Fibroblast of mammary gland (primary cell): Measurements from ENCODE around the gene KIF16B.

Experiments used
- DNase-seq: peaks from one replicate; pipeline ENCODE4 v3.0.0-alpha.2; 2010; ENCODE audit warnings: low read depth
- H3K4me3 ChIP-seq: 2 replicates; pipeline ENCODE4 v1.5.1; 2011; ENCODE audit warnings: low read depth, mild to moderate bottlenecking, low read length, moderate library complexity; ENCODE audit not compliant: control insufficient read depth
- TF ChIP-seq, protein P1 (sequence below): conservative IDR thresholded peaks from 2 replicates; pipeline ENCODE4 v1.5.1; 2011; ENCODE audit warnings: low read depth, low read length, inconsistent platforms; ENCODE audit not compliant: control insufficient read depth, insufficient read depth

Gene KIF16B

DNA sequence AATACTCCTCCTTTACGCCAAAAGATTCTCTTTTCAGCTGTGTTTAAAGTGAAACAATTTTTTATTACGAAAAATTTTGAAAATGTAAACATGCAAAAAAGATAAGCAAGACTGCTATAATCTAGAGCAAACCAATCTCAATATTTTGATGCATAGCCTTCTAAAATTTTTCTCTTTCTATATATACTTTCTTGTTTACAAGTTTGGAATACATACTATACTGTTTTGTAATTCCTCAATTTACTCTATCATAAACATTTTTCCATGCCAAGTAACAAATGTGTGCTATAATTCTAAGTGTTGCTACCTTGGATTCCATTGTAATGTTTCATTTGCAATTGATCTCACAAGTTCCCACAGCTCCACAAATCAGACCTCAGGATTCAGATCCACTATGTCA, 43.1 kb upstream of the KIF16B start:
- no peak for DNase-seq
- H3K4me3 ChIP-seq: no peak overlapping the region
- TF ChIP-seq, protein P1, sequence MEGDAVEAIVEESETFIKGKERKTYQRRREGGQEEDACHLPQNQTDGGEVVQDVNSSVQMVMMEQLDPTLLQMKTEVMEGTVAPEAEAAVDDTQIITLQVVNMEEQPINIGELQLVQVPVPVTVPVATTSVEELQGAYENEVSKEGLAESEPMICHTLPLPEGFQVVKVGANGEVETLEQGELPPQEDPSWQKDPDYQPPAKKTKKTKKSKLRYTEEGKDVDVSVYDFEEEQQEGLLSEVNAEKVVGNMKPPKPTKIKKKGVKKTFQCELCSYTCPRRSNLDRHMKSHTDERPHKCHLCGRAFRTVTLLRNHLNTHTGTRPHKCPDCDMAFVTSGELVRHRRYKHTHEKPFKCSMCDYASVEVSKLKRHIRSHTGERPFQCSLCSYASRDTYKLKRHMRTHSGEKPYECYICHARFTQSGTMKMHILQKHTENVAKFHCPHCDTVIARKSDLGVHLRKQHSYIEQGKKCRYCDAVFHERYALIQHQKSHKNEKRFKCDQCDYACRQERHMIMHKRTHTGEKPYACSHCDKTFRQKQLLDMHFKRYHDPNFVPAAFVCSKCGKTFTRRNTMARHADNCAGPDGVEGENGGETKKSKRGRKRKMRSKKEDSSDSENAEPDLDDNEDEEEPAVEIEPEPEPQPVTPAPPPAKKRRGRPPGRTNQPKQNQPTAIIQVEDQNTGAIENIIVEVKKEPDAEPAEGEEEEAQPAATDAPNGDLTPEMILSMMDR: no peak

DNA sequence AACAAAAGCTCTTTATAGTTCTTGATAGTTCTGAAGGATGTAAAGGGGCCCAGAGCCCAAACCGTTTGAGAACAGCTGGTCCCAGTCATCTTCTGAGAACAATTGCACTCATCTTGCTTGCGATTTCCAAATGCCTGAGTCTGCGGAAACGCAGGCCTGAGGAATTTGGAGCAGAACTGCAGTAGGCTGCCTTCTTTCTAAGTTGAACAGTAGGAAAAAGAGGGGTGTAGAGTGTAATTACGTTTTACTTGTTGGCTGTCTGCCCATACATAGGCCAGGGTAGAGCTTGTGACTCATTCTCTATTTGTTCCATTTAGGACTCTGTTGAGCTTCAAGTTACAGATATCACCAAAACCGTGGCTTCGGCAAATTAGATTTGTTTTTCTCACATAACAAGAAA, 42.0 kb upstream of the KIF16B start:
- no peak overlapping the region for H3K4me3 ChIP-seq
- TF ChIP-seq, protein P1: no peak
- DNase-seq: peak; percentile 90

DNA sequence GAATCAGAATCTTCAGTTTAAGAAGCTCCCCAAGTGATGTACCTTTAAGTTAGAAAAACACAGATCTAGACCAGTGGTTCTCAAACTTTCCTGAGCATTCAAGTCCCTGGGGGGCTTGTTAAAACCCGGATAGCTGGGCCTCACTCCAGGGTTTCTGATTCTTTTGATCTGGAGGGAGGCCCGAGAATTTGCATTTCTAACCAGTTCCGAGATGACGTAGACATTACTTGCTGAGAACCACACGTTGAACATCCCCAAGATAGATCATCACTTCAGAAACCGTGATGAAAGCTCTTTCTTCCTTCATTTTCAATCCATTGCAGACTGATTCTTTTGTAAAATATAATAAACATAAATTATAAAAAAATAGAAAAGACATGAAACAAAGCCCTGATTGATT, 40.7 kb upstream of the KIF16B start:
- TF ChIP-seq, protein P1: no peak
- DNase-seq: peak; percentile 11
- no peak overlapping the region for H3K4me3 ChIP-seq

DNA sequence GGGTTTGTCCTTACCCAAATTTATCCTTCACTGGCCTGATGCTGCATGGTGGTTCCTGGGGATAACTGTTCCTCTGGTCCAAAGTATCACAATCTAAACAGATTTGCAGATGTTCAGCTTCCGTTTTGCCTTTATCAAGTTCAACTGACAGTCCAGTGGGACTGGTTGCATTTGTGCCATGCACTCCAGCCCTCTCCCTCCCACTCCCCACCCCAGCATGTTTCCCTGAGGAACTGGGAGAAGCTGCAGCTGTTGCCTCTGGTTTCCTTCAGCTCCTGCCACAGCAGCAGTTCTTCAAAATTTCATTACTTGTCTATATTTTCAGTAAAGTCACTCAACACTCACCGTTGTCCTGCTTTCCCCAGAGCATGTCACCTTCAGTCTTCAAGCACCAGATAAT, 39.5 kb upstream of the KIF16B start:
- no peak for DNase-seq
- no peak overlapping the region for H3K4me3 ChIP-seq
- TF ChIP-seq, protein P1: no peak

DNA sequence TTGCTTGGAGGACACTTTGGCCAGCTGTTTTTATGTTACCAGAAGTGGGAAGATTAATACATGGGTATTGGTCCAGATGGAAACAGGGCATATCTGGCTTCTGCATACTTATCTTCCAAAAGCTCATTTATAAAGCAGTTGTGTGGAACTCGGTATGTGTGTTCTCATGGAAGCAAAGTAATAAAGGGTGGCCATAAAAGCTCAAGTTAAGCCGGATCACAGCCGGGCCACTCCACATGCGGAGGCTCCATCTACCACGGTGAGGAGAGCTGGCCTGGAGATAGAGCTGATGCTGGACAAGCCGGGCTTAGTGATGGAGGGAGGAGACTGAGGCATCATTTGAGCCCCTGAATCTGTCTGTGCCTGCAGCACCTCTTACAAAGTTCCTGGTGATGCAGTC, 38.6 kb upstream of the KIF16B start:
- DNase-seq: no peak
- no peak overlapping the region for H3K4me3 ChIP-seq
- TF ChIP-seq, protein P1: no peak

DNA sequence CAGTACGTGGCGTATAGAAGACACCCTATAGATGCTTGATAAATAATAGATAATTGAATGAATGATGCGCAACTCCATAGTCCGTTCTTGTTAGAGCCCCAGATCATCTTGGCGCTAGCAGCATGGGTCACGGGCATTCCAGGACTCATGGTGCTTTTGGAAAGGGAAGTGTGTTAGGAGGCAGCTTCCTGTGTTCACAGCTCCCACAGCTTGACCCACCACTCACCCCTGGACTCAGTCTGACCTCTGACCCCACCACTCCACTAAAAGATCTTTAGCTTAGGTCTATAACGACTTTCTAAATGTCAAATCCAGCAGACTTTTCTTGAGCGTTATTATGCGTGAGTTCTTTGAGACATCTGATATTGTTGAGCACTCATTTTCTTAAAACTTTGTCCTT, 35.8 kb upstream of the KIF16B start:
- TF ChIP-seq, protein P1: no peak
- H3K4me3 ChIP-seq: no peak overlapping the region
- DNase-seq: no peak

DNA sequence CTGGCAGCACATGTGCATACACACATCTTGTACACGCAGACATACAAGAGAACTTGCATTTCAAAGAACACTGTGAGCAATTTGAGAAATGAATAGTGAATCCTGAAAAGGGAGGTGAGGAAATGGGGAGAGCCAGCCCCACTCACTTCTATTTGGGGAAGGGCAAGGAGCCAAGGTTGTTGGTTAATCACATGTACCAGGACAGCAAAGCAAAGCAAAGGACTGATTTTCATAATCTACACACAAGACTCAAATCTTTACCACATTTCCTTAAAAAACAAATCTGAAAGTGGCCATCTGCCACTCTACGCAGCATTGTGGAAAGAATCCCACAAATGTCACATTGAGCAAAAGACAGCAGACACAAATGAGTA, 35.0 kb upstream of the KIF16B start:
- peak; percentile 6 for DNase-seq
- TF ChIP-seq, protein P1: no peak
- no peak overlapping the region for H3K4me3 ChIP-seq
